Peyer's patch (tissue), 4 donors: ENCODE results near the gene RIC8B. TPM values are rescaled to one million over a fixed set of nuclear protein-coding genes. Genes with fewer than 3 reads are reported as not detected.

Experiments
- DNase-seq, 3 donors: peaks; one replicate each; pipeline ENCODE4 v3.0.0-alpha.2; 2017 to 2019
- H3K27ac ChIP-seq, 4 donors: fragments of 200-600 bp; sonication (generic); one replicate each; pipeline ENCODE4 v1.5.1; 2016 to 2019
- H3K27me3 ChIP-seq, 2 donors: fragments of 200-600 bp; sonication (generic); one replicate each; pipeline ENCODE4 v1.5.1; 2019
- H3K36me3 ChIP-seq, 3 donors: fragments of 200-600 bp; sonication (generic); one replicate each; pipeline ENCODE4 v1.5.1; 2016 to 2019
- H3K4me1 ChIP-seq, 4 donors: fragments of 200-600 bp; sonication (generic); one replicate each; pipeline ENCODE4 v1.5.1; 2016 to 2019
- H3K4me3 ChIP-seq, 4 donors: fragments of 200-600 bp; sonication (generic); 1 replicate in 3 of 4; 2 replicates in 1 of 4; pipeline ENCODE4 v1.5.1; 2016 to 2019; ENCODE audit warnings: mild to moderate bottlenecking in 1 of 4
- H3K9me3 ChIP-seq, 4 donors: fragments of 200-600 bp; sonication (generic); one replicate each; pipeline ENCODE4 v1.5.1; 2016 to 2019; ENCODE audit warnings: mild to moderate bottlenecking in 1 of 4
- POLR2A ChIP-seq, 2 donors: fragments of 450-650 bp; IDR thresholded peaks; one replicate each; pipeline ENCODE4 v1.5.1; 2017; ENCODE audit warnings: antibody characterized with exemption in 2 of 2, mild to moderate bottlenecking in 2 of 2, moderate library complexity in 2 of 2
- total RNA-seq, 4 donors: library from RNA; depleted of rRNA; stranded (reverse); fragments of >200 nt; gene quantifications; one replicate each; pipeline ENCODE4 v1.1.0, GENCODE V29; 2016
- TF ChIP-seq, protein P1 (sequence below), 6 experiments: fragments of 450-650 bp in 4 of 6; fragments of 200-600 bp in 2 of 6; sonication (generic) in 1 of 6; IDR thresholded peaks; one replicate each; pipeline ENCODE4 v1.5.1; 2017 to 2019; ENCODE audit warnings: antibody characterized with exemption in 6 of 6, mild to moderate bottlenecking in 3 of 6, moderate library complexity in 1 of 6

Gene RIC8B
- total RNA-seq, 4 donors from 2014 or later = 9.5 to 23.1 (median 16.2) TPM

GRCh38 chr12:106897082-106897481, 122.6 kb downstream of the RIC8B start:
- DNase-seq = no peak
- H3K4me1 ChIP-seq = peaks cover 0 to 8% (median 0%) of the 10 kb centered on the region in 4 donors
- no peak overlapping the region for H3K27ac ChIP-seq
- no peaks in the 10 kb centered on the region for H3K36me3 ChIP-seq
- TF ChIP-seq, protein P1, sequence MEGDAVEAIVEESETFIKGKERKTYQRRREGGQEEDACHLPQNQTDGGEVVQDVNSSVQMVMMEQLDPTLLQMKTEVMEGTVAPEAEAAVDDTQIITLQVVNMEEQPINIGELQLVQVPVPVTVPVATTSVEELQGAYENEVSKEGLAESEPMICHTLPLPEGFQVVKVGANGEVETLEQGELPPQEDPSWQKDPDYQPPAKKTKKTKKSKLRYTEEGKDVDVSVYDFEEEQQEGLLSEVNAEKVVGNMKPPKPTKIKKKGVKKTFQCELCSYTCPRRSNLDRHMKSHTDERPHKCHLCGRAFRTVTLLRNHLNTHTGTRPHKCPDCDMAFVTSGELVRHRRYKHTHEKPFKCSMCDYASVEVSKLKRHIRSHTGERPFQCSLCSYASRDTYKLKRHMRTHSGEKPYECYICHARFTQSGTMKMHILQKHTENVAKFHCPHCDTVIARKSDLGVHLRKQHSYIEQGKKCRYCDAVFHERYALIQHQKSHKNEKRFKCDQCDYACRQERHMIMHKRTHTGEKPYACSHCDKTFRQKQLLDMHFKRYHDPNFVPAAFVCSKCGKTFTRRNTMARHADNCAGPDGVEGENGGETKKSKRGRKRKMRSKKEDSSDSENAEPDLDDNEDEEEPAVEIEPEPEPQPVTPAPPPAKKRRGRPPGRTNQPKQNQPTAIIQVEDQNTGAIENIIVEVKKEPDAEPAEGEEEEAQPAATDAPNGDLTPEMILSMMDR (IDR thresholded peaks at IDR 0.05) = peak in 1 of 6 experiments; percentile 7
- no peak for TF ChIP-seq POLR2A (IDR thresholded peaks at IDR 0.05)
- H3K27me3 ChIP-seq = no peaks in the 10 kb centered on the region
- no peaks in the 10 kb centered on the region for H3K9me3 ChIP-seq
- no peak overlapping the region for H3K4me3 ChIP-seq

- DNase-seq = no peak
- TF ChIP-seq, protein P1 (IDR thresholded peaks at IDR 0.05) = no peak
- H3K9me3 ChIP-seq = no peaks in the 10 kb centered on the region
- no peak overlapping the region for H3K4me3 ChIP-seq
- no peaks in the 10 kb centered on the region for H3K36me3 ChIP-seq
- no peak overlapping the region for H3K27ac ChIP-seq
- H3K27me3 ChIP-seq = no peaks in the 10 kb centered on the region
- peaks cover 0 to 10% (median 0%) of the 10 kb centered on the region in 4 donors for H3K4me1 ChIP-seq
These were observed 123.8 kb downstream of the RIC8B start for GRCh38 chr12:106897981-106898901.

- DNase-seq = no peak
- no peaks in the 10 kb centered on the region for H3K9me3 ChIP-seq
- no peak overlapping the region for H3K4me3 ChIP-seq
- TF ChIP-seq POLR2A (IDR thresholded peaks at IDR 0.05) = no peak
- peaks cover 0 to 15% (median 0%) of the 10 kb centered on the region in 4 donors for H3K4me1 ChIP-seq
- H3K36me3 ChIP-seq = no peaks in the 10 kb centered on the region
- H3K27ac ChIP-seq = no peak overlapping the region
- H3K27me3 ChIP-seq = no peaks in the 10 kb centered on the region
These were observed 126.1 kb downstream of the RIC8B start for GRCh38 chr12:106900554-106900953.

GRCh38 chr12:106901276-106901675, 126.8 kb downstream of the RIC8B start:
- H3K27ac ChIP-seq = no peak overlapping the region
- TF ChIP-seq, protein P1 (IDR thresholded peaks at IDR 0.05) = no peak
- TF ChIP-seq POLR2A (IDR thresholded peaks at IDR 0.05) = no peak
- no peak for DNase-seq
- no peak overlapping the region for H3K4me3 ChIP-seq
- H3K27me3 ChIP-seq = no peaks in the 10 kb centered on the region
- no peaks in the 10 kb centered on the region for H3K36me3 ChIP-seq
- H3K4me1 ChIP-seq = peaks cover 0 to 15% (median 0%) of the 10 kb centered on the region in 4 donors
- no peaks in the 10 kb centered on the region for H3K9me3 ChIP-seq

DNA sequence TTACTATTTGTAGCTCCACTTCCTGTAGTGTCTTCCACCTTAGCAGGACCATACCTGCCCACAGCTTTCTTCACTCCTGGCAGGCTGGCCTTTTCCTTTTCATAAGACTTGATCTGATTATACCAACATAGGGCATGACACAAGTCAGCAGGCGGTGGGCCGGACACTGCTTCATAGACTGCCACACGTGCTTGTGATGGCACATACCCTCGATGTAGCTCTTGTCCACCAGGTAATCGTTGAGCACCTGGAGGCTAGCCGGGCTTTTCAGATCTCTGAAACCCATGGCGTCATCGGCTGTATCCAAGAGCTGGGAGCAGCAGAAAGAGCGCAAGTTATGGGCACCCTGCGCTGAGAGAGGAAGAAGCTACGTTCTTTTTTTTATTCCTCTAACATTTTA, 127.6 kb downstream of the RIC8B start:
- Histone ChIP-seq H3K27me3 (no peaks in the 10 kb centered on the region), H3K4me3 (no peak overlapping the region), H3K27ac (no peak overlapping the region), H3K4me1 (peaks cover 0 to 15% (median 0%) of the 10 kb centered on the region in 4 donors), H3K36me3 (no peaks in the 10 kb centered on the region), H3K9me3 (no peaks in the 10 kb centered on the region)
- TF ChIP-seq, protein P1 (IDR thresholded peaks at IDR 0.05) = no peak
- TF ChIP-seq POLR2A (IDR thresholded peaks at IDR 0.05) = no peak
- no peak for DNase-seq

DNA sequence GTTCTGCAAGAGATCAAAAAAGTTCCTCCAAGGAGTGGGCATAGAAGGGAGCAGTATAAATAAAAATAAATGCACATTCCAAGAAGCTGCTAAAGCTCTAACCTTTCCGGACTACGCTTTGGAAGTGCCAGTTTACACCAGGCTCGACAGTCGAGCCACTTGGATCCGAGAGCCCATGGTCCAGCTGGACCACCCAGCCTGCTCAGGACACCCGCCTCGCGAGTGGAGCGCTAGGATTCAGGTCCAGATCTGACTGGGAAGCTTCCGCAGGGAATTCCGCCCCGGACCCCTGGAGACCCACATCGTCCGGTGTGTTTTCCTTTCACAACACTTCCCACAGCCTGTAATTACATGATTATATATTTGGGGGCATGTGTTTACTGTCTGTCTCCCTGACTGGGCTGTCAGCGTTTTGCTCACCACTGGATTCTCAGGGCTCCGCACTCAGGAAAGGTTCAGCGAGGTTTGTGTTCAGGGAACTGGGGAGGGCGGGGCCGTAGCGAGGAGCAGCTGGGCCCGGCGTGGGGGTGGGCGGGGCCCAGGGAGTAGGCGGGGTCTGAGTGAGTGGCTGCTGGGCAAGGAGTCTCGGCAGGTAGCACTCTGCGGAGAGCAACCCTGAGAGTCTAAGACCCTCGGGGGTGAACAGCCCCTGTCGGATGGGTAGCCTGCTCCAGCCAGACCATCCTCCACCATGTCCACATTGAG, 128.9 kb downstream of the RIC8B start:
- no peaks in the 10 kb centered on the region for H3K27me3 ChIP-seq

More for the DNA sequence above, 128.9 kb downstream of the RIC8B start:
- TF ChIP-seq, protein P1 (IDR thresholded peaks at IDR 0.05) = no peak
- no peak for TF ChIP-seq POLR2A (IDR thresholded peaks at IDR 0.05)
- H3K36me3 ChIP-seq = no peaks in the 10 kb centered on the region
- DNase-seq = peak; percentile 47 to 92 (median 89)
- peaks cover 0 to 11% (median 0%) of the 10 kb centered on the region in 4 donors for H3K4me1 ChIP-seq
- no peak overlapping the region for H3K27ac ChIP-seq
- peak overlapping the region in 3 of 4 donors; percentile 7 to 47 (median 38) for H3K4me3 ChIP-seq
- H3K9me3 ChIP-seq = no peaks in the 10 kb centered on the region
